H9 (cell line): Measurements from ENCODE around the gene GFPT1. TPM values are rescaled to one million over a fixed set of nuclear protein-coding genes. Genes with fewer than 3 reads are reported as not detected.
A peak's percentile ranks its signal among the peaks of the same experiment; 100 is the strongest.

Source experiments
- DNase-seq: peaks from one replicate; pipeline ENCODE4 v3.0.0-alpha.2; 2017
- H2AFZ ChIP-seq: one replicate; pipeline ENCODE4 v1.6.1; 2013; ENCODE audit warnings: mild to moderate bottlenecking, low read length, control low read depth, moderate library complexity
- H2AK5ac ChIP-seq: 2 replicates; pipeline ENCODE4 v1.6.1; 2013; ENCODE audit warnings: low read length, control low read depth, mixed read lengths; ENCODE audit not compliant: insufficient read length
- H2BK120ac ChIP-seq: one replicate; pipeline ENCODE4 v1.6.1; 2013; ENCODE audit warnings: low read depth, mild to moderate bottlenecking, low read length, control low read depth, inconsistent platforms; ENCODE audit not compliant: poor library complexity, severe bottlenecking
- H2BK12ac ChIP-seq: 2 replicates; pipeline ENCODE4 v1.6.1; 2013; ENCODE audit warnings: low read length, control low read depth, mixed read lengths, low read depth; ENCODE audit not compliant: insufficient read length
- H2BK15ac ChIP-seq: 2 replicates; pipeline ENCODE4 v1.6.1; 2013; ENCODE audit warnings: low read depth, low read length, control low read depth
- H2BK20ac ChIP-seq: one replicate; pipeline ENCODE4 v1.6.1; 2013; ENCODE audit warnings: low read depth, mild to moderate bottlenecking, low read length, control low read depth, inconsistent platforms; ENCODE audit not compliant: poor library complexity, severe bottlenecking
- H2BK5ac ChIP-seq: 2 replicates; pipeline ENCODE4 v1.6.1; 2013; ENCODE audit warnings: low read length, control low read depth, mixed read lengths; ENCODE audit not compliant: insufficient read length
- H3K14ac ChIP-seq: 2 replicates; pipeline ENCODE4 v1.6.1; 2013; ENCODE audit warnings: low read length, control low read depth; ENCODE audit not compliant: insufficient read depth
- H3K18ac ChIP-seq: 2 replicates; pipeline ENCODE4 v1.6.1; 2013; ENCODE audit warnings: low read depth, mild to moderate bottlenecking, mixed read lengths, low read length, control low read depth; ENCODE audit not compliant: insufficient read length
- H3K23ac ChIP-seq: 2 replicates; pipeline ENCODE4 v1.6.1; 2013; ENCODE audit warnings: low read length, control low read depth, mixed read lengths, low read depth; ENCODE audit not compliant: insufficient read length
- H3K23me2 ChIP-seq: 2 replicates; pipeline ENCODE4 v1.6.1; 2013; ENCODE audit warnings: low read depth, mild to moderate bottlenecking, mixed read lengths, low read length, control low read depth; ENCODE audit not compliant: insufficient read length, poor library complexity, severe bottlenecking
- H3K27ac ChIP-seq: 2 replicates; pipeline ENCODE4 v1.5.1; 2013; ENCODE audit warnings: low read length, control low read depth, mixed read lengths, low read depth; ENCODE audit not compliant: insufficient read length
- H3K27me3 ChIP-seq: 2 replicates; pipeline ENCODE4 v1.6.1; 2013; ENCODE audit warnings: low read length, control low read depth, inconsistent platforms; ENCODE audit not compliant: insufficient read depth
- H3K4ac ChIP-seq: 2 replicates; pipeline ENCODE4 v1.6.1; 2013; ENCODE audit warnings: low read depth, mild to moderate bottlenecking, control low read depth, inconsistent platforms, low read length, moderate library complexity
- H3K4me1 ChIP-seq: 2 replicates; pipeline ENCODE4 v1.6.1; 2013; ENCODE audit warnings: low read length, control low read depth, inconsistent platforms; ENCODE audit not compliant: insufficient read depth
- H3K4me2 ChIP-seq: 2 replicates; pipeline ENCODE4 v1.6.1; 2013; ENCODE audit warnings: low read length, control low read depth, mixed read lengths; ENCODE audit not compliant: insufficient read length, insufficient read depth
- H3K56ac ChIP-seq: 2 replicates; pipeline ENCODE4 v1.6.1; 2013; ENCODE audit warnings: low read depth, mild to moderate bottlenecking, mixed read lengths, low read length, control low read depth; ENCODE audit not compliant: insufficient read length
- H3K79me1 ChIP-seq: 2 replicates; pipeline ENCODE4 v1.6.1; 2013; ENCODE audit warnings: low read depth, mild to moderate bottlenecking, moderate library complexity, low read length, control low read depth, inconsistent platforms; ENCODE audit not compliant: insufficient read depth, poor library complexity, severe bottlenecking
- H3K79me2 ChIP-seq: 2 replicates; pipeline ENCODE4 v1.6.1; 2013; ENCODE audit warnings: low read length, control low read depth, inconsistent platforms; ENCODE audit not compliant: insufficient read depth
- H3K9ac ChIP-seq: 2 replicates; pipeline ENCODE4 v1.6.1; 2013; ENCODE audit warnings: low read length, control low read depth, mixed read lengths; ENCODE audit not compliant: insufficient read length; ENCODE audit errors: extremely low read depth
- H3K9me3 ChIP-seq: one replicate; pipeline ENCODE4 v1.6.1; 2013; ENCODE audit warnings: low read depth, low read length, inconsistent platforms; ENCODE audit not compliant: control insufficient read depth
- H3T11ph ChIP-seq: one replicate; pipeline ENCODE4 v1.6.1; 2013; ENCODE audit warnings: mild to moderate bottlenecking, low read length, control low read depth, inconsistent platforms
- H4K20me1 ChIP-seq: one replicate; pipeline ENCODE4 v1.6.1; 2013; ENCODE audit not compliant: control insufficient read depth, insufficient read length, insufficient read depth
- H4K5ac ChIP-seq: 2 replicates; pipeline ENCODE4 v1.6.1; 2013; ENCODE audit warnings: low read depth, mild to moderate bottlenecking, mixed read lengths, low read length, control low read depth; ENCODE audit not compliant: insufficient read length
- H4K8ac ChIP-seq: replicated peaks from 2 replicates; pipeline ENCODE4 v1.6.1; 2013; ENCODE audit warnings: low read length, control low read depth, mixed read lengths, low read depth; ENCODE audit not compliant: insufficient read length
- H4K91ac ChIP-seq: 2 replicates; pipeline ENCODE4 v1.6.1; 2013; ENCODE audit warnings: low read depth, mild to moderate bottlenecking, moderate library complexity, mixed read lengths, low read length, control low read depth; ENCODE audit not compliant: insufficient read length
- H3K27ac Mint-ChIP-seq, 3 experiments: 2 replicates in 2 of 3; 3 replicates in 1 of 3; pipeline ENCODE4 v1.8.0; 2020 to 2021; ENCODE audit warnings: mixed read lengths in 3 of 3, mild to moderate bottlenecking in 1 of 3, moderate library complexity in 1 of 3
- H3K27me3 Mint-ChIP-seq: 2 replicates; pipeline ENCODE4 v1.8.0; 2021; ENCODE audit warnings: low read depth, mild to moderate bottlenecking, moderate library complexity, mixed read lengths
- H3K36me3 Mint-ChIP-seq, 3 experiments: 2 replicates in 2 of 3; 3 replicates in 1 of 3; pipeline ENCODE4 v1.8.0; 2020 to 2021; ENCODE audit warnings: low read depth in 3 of 3, mixed read lengths in 3 of 3; ENCODE audit not compliant: insufficient read depth in 1 of 3
- H3K4me1 Mint-ChIP-seq, 2 experiments: 2 replicates each; pipeline ENCODE4 v1.8.0; 2020; ENCODE audit warnings: mixed read lengths in 2 of 2
- H3K4me3 Mint-ChIP-seq, 2 experiments: 2 replicates in 1 of 2; 3 replicates in 1 of 2; pipeline ENCODE4 v1.8.0; 2020 to 2021; ENCODE audit warnings: mild to moderate bottlenecking in 2 of 2, mixed read lengths in 2 of 2, moderate library complexity in 1 of 2
- H3K9me3 Mint-ChIP-seq, 2 experiments: 2 replicates in 1 of 2; 3 replicates in 1 of 2; pipeline ENCODE4 v1.8.0; 2020; ENCODE audit warnings: mild to moderate bottlenecking in 2 of 2, mixed read lengths in 2 of 2, moderate library complexity in 1 of 2
- WGBS: extraction: QIAGEN DNeasy Blood & Tissue Kit; methylation state at CpG from one replicate; pipeline ENCODE4 v1.1.7; 2013; ENCODE audit warnings: missing lambda C conversion rate, low lambda C conversion rate, mixed read lengths; ENCODE audit not compliant: insufficient read length; ENCODE audit errors: extremely low coverage; 5-methylcytosine and 5-hydroxymethylcytosine counted together
- total RNA-seq: library from RNA; stranded (reverse); gene quantifications from 2 replicates; pipeline ENCODE4 v1.2.1, GENCODE V29; 2021
- TF ChIP-seq, protein P1 (sequence below): fragments of 200-600 bp; sonication (generic); conservative IDR thresholded peaks from 3 replicates; pipeline ENCODE4 v1.8.0; 2021; ENCODE audit warnings: antibody characterized with exemption, mild to moderate bottlenecking

The GFPT1 gene
- total RNA-seq, 1 experiment from 2014 or later: 84.4 TPM

- Mint-ChIP-seq H3K9me3 (no peaks in the 10 kb centered on the region), H3K4me1 (peaks cover 26 to 31% of the 10 kb centered on the region in 2 experiments), H3K4me3 (peak overlapping the region; percentile 84 to 90), H3K27ac (peak overlapping the region in 1 of 3 experiments; percentile 57; a peak in 3 of 7 replicates), H3K27me3 (no peaks in the 10 kb centered on the region; the same call in 1 of the 2 replicates), H3K36me3 (peaks cover 2 to 13% (median 4%) of the 10 kb centered on the region in 3 experiments; a peak in 5 of 7 replicates)
- Histone ChIP-seq H3K79me2 (peaks cover 1% of the 10 kb centered on the region; the same call in 1 of the 2 replicates), H3K18ac (no peak overlapping the region), H3K4me1 (no peaks in the 10 kb centered on the region), H3K4ac (no peak overlapping the region), H2BK20ac (no peak overlapping the region), H3K79me1 (no peaks in the 10 kb centered on the region), H3K9me3 (no peaks in the 10 kb centered on the region), H3T11ph (no peak overlapping the region), H3K4me2 (peak overlapping the region; percentile 77), H2BK15ac (no peak overlapping the region), H3K23ac (no peak overlapping the region), H3K23me2 (peaks cover 3% of the 10 kb centered on the region), H2BK5ac (no peak overlapping the region), H4K8ac (no peak overlapping the region), H3K27ac (no peak overlapping the region), H4K5ac (no peak overlapping the region), H3K56ac (no peak overlapping the region), H2BK12ac (no peak overlapping the region), H2BK120ac (no peak overlapping the region), H3K27me3 (no peaks in the 10 kb centered on the region), H2AFZ (no peak overlapping the region), H3K9ac (peak overlapping the region; percentile 80), H2AK5ac (no peak overlapping the region), H4K20me1 (no peaks in the 10 kb centered on the region), H3K14ac (no peak overlapping the region), H4K91ac (no peak overlapping the region)
- DNase-seq: no peak
- no CpG with 5 or more reads among the region's 6 CpGs for WGBS
- TF ChIP-seq, protein P1, sequence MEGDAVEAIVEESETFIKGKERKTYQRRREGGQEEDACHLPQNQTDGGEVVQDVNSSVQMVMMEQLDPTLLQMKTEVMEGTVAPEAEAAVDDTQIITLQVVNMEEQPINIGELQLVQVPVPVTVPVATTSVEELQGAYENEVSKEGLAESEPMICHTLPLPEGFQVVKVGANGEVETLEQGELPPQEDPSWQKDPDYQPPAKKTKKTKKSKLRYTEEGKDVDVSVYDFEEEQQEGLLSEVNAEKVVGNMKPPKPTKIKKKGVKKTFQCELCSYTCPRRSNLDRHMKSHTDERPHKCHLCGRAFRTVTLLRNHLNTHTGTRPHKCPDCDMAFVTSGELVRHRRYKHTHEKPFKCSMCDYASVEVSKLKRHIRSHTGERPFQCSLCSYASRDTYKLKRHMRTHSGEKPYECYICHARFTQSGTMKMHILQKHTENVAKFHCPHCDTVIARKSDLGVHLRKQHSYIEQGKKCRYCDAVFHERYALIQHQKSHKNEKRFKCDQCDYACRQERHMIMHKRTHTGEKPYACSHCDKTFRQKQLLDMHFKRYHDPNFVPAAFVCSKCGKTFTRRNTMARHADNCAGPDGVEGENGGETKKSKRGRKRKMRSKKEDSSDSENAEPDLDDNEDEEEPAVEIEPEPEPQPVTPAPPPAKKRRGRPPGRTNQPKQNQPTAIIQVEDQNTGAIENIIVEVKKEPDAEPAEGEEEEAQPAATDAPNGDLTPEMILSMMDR: no peak
Observed at GRCh38 chr2:69386360-69386759, 667 bp downstream of the GFPT1 start.
